Cardiac fibroblast (primary cell): ENCODE data around the gene MAMDC4.

Experiments
- DNase-seq, 2 donors: peaks; one replicate each; pipeline versions ENCODE4 v3.0.0 to v3.0.0-alpha.2; 2010; ENCODE audit warnings: low read depth in 2 of 2
- H3K4me3 ChIP-seq, 2 donors: replicated peaks in 1 of 2; 1 replicate in 1 of 2; 2 replicates in 1 of 2; pipeline ENCODE4 v1.5.1; 2011; ENCODE audit warnings: low read depth in 2 of 2, low read length in 2 of 2, mild to moderate bottlenecking in 2 of 2, moderate library complexity in 1 of 2
- TF ChIP-seq, protein P1 (sequence below): IDR thresholded peaks from one replicate; pipeline ENCODE4 v1.5.1; 2011; ENCODE audit warnings: low read depth, mild to moderate bottlenecking, low read length, inconsistent platforms

The MAMDC4 gene

DNA sequence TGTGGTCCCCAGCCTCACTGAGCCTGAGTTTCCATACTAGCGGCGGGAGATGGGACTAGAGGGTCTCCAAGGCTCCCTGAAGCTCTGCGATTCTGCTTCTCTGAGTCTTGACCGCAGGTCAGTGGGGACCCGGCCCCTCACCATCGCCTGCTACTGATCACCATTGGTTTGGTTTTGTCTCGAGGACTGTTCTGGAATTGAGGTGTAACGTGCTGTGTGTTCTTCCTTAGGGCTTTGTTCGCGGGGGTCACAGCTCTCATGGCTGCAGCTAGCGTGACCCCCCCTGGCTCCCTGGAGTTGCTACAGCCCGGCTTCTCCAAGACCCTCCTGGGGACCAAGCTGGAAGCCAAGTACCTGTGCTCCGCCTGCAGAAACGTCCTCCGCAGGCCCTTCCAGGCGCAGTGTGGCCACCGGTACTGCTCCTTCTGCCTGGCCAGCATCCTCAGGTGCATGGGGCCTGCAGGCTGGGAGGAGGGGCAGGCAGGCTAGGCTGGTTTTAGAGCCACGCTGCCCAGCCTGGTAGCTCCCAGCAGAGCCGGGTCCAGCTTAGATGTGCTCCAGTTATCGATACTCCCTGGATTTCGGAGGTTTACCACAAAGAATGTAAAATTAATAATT, 46.4 kb downstream of the MAMDC4 start:
- TF ChIP-seq, protein P1, sequence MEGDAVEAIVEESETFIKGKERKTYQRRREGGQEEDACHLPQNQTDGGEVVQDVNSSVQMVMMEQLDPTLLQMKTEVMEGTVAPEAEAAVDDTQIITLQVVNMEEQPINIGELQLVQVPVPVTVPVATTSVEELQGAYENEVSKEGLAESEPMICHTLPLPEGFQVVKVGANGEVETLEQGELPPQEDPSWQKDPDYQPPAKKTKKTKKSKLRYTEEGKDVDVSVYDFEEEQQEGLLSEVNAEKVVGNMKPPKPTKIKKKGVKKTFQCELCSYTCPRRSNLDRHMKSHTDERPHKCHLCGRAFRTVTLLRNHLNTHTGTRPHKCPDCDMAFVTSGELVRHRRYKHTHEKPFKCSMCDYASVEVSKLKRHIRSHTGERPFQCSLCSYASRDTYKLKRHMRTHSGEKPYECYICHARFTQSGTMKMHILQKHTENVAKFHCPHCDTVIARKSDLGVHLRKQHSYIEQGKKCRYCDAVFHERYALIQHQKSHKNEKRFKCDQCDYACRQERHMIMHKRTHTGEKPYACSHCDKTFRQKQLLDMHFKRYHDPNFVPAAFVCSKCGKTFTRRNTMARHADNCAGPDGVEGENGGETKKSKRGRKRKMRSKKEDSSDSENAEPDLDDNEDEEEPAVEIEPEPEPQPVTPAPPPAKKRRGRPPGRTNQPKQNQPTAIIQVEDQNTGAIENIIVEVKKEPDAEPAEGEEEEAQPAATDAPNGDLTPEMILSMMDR, result no peak
- H3K4me3 ChIP-seq, result no peak overlapping the region

DNA sequence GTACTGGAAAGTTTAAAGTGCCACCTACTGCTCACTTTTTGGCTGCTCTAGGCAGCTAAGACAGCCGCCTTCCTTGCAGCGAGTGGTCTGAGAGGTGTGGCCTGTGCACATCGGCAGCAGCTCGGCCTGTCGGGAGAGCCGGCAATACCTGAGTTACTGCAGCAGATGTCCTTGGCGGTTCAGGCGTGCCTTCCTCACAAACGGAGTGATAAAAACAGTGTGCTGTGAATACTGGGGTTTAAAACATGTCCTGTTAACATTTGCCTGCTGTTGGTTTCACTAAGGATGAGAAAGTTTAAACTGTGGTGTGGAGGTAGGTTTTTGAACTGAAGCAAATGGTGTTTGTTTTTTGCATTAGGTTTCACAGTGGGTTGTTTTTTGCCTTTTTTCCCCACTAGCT, 47.0 kb downstream of the MAMDC4 start:
- TF ChIP-seq, protein P1, result no peak
- no peak for DNase-seq

More for the DNA sequence above, 46.4 kb downstream of the MAMDC4 start:
- DNase-seq, result no peak

DNA sequence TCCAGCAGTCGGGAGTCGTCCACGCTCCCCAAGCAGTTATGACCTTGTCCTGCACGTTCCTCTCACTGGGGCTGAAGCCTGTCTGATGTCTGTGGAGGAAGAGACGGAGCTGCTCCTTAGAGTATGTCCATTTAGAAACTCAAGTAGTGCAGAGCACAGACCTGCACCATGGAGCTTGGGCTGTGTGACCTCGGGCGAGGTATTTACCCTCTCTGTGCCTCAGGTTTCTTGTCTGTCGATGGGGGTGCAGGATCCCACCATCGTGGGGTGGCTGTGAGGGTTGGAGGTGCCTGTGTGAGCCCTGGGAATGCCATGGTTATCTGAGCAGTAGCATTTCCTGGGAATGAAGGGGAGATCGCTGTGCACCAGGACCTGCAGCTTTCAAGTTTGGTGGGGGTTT, 48.4 kb downstream of the MAMDC4 start:
- no peak overlapping the region for H3K4me3 ChIP-seq
- TF ChIP-seq, protein P1, result no peak
- DNase-seq, result no peak

More for the DNA sequence above, 47.0 kb downstream of the MAMDC4 start:
- no peak overlapping the region for H3K4me3 ChIP-seq

DNA sequence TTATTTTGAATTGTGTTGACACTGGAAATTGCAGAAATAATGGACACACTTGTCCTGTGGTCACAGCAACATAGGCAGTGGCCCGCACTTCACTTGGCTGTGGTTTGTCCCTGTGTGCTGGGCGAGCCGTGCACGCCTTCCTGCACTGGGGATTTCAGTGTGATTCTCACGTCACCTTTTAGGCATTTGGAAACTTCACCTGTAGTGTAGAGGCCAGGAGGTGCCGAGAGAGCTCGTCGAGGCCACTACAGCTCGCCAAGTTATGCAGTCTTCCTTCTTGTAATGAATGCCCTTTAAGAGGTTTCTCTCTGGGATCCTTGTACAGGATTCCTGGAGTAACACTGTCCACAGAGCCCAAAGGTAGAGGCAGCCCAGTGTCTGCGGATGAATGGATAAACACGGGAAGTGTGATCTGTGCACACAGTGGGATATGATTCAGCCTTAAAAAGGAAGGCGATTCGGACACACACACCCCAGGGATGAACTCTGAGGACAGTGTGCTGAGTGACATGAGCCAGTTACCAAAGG, 48.9 kb downstream of the MAMDC4 start:
- DNase-seq, result no peak
- TF ChIP-seq, protein P1, result no peak
- H3K4me3 ChIP-seq, result no peak overlapping the region

DNA sequence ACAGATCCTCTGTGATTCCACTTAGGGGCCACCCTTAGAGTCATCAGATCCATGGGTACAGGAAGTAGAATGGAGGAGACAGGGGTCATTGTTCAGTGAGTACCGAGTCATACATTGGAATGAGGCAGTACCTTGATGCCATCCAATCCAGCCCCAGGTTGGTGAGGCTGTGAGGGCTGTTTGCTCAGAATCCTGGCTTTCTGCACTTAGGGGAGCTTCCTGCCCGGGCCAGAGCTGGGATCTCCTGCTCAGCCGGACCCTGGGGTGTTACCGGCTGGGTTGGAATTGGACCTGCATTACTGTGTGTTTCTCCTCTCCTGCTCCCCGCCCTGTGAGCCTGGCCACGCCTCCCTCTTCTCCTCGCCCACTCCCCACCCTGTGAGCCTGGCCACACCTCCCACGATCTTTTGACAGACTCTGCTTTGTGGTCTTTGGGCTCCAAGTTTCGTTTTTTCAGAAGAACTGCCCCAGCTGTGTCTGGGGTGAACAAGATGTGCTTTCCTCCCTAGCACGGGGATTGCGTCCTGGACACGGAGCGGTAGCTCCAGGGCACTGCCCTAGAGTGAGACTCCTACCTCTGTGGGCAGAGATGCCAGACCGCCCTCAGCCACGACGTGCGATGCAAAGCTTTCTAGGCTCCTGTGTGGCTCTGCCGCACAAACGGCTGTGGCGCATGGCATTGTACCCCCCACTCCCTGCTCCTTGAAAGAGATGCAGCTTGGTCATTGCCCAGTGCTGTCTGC, 49.5 kb downstream of the MAMDC4 start:
- TF ChIP-seq, protein P1, result no peak
- H3K4me3 ChIP-seq, result no peak overlapping the region
- peak in 1 of 2 donors; percentile 63 for DNase-seq

DNA sequence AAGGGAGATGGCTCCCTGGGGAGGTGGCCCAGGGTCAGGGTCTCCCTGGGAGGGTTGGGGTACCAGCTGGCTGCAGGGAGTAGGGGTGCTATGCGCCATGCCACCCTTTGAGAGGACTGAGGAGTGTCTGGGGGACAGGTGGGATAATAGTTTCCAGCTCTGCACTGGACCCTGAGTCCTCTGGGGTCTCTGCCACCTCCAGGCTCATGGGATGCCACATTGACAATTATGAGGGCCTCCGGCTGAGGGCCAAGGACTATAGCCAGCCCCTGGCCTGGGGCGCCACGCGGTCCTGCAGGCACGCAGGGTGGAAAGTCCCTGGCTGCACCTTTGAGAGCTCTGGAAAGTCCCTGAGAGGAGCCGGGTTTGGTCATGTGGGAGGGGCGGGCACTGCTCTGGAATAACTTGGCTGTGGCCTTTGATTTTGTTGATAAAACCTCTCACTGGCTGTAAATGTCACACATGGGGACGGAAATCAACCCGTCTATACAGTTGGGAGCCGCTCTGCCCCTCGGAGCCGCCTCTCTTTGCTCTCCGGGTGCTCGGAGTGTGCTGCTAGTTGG, 50.2 kb downstream of the MAMDC4 start:
- TF ChIP-seq, protein P1, result no peak
- H3K4me3 ChIP-seq, result no peak overlapping the region
- DNase-seq, result peak; percentile 16 to 86
